ENCODE measurements around the gene PPM1H. TPM values are rescaled to one million over a fixed set of nuclear protein-coding genes. Genes with fewer than 3 reads are reported as not detected.

Gene PPM1H
- total RNA-seq, 6 experiments from 2014 or later: 7.0 to 20.9 (median 8.4) TPM

GRCh38 chr12:62963486-62964041, 28.6 kb upstream of the PPM1H start:
- Mint-ChIP-seq H3K9me3 (no peaks in the 10 kb centered on the region), H3K27ac (no peak overlapping the region), H3K4me3 (no peak overlapping the region), H3K36me3 (ENCODE audit: low read depth) (no peaks in the 10 kb centered on the region), H3K4me1 (ENCODE audit: low read depth) (no peaks in the 10 kb centered on the region), H3K27me3 (ENCODE audit: insufficient read depth) (peaks cover 13% of the 10 kb centered on the region)
- DNase-seq: no peak
- no peak for TF ChIP-seq CTCF (IDR thresholded peaks at IDR 0.05)

- DNase-seq: no peak
- Mint-ChIP-seq H3K9me3 (no peaks in the 10 kb centered on the region), H3K4me1 (ENCODE audit: low read depth) (peaks cover 7% of the 10 kb centered on the region)
These were observed 25.4 kb upstream of the PPM1H start for GRCh38 chr12:62960324-62960723.

GRCh38 chr12:62959745-62960144, 24.8 kb upstream of the PPM1H start:
- peaks cover 7% of the 10 kb centered on the region for H3K4me1 Mint-ChIP-seq (ENCODE audit: low read depth)
- no peak overlapping the region for H3K4me3 Mint-ChIP-seq
- no peaks in the 10 kb centered on the region for H3K36me3 Mint-ChIP-seq (ENCODE audit: low read depth)
- DNase-seq: no peak
- no peaks in the 10 kb centered on the region for H3K9me3 Mint-ChIP-seq
- peaks cover 19% of the 10 kb centered on the region for H3K27me3 Mint-ChIP-seq (ENCODE audit: insufficient read depth)
- TF ChIP-seq CTCF (IDR thresholded peaks at IDR 0.05): no peak
- no peak overlapping the region for H3K27ac Mint-ChIP-seq

More at GRCh38 chr12:62960324-62960723, 25.4 kb upstream of the PPM1H start:
- Mint-ChIP-seq H3K4me3 (no peak overlapping the region), H3K27ac (no peak overlapping the region), H3K27me3 (ENCODE audit: insufficient read depth) (peaks cover 20% of the 10 kb centered on the region), H3K36me3 (ENCODE audit: low read depth) (no peaks in the 10 kb centered on the region)
- no peak for TF ChIP-seq CTCF (IDR thresholded peaks at IDR 0.05)

- peaks cover 7% of the 10 kb centered on the region for H3K4me1 Mint-ChIP-seq (ENCODE audit: low read depth)
- peaks cover 19% of the 10 kb centered on the region for H3K27me3 Mint-ChIP-seq (ENCODE audit: insufficient read depth)
- no peaks in the 10 kb centered on the region for H3K9me3 Mint-ChIP-seq
- no peak overlapping the region for H3K27ac Mint-ChIP-seq
- no peaks in the 10 kb centered on the region for H3K36me3 Mint-ChIP-seq (ENCODE audit: low read depth)
- H3K4me3 Mint-ChIP-seq: no peak overlapping the region
- no peak for DNase-seq
- TF ChIP-seq CTCF (IDR thresholded peaks at IDR 0.05): no peak
These were observed 22.4 kb upstream of the PPM1H start for GRCh38 chr12:62957233-62957953.

- peaks cover 7% of the 10 kb centered on the region for H3K4me1 Mint-ChIP-seq (ENCODE audit: low read depth)
- no peak for DNase-seq
- peaks cover 14% of the 10 kb centered on the region for H3K27me3 Mint-ChIP-seq (ENCODE audit: insufficient read depth)
- no peaks in the 10 kb centered on the region for H3K36me3 Mint-ChIP-seq (ENCODE audit: low read depth)
- no peak overlapping the region for H3K4me3 Mint-ChIP-seq
- peaks cover 4% of the 10 kb centered on the region; the same call in 1 of the 2 replicates for H3K9me3 Mint-ChIP-seq
- TF ChIP-seq CTCF (IDR thresholded peaks at IDR 0.05): no peak
- H3K27ac Mint-ChIP-seq: no peak overlapping the region
These were observed 20.7 kb upstream of the PPM1H start for GRCh38 chr12:62955678-62956077.

All from HFFc6 (cell line).